ENCODE results near the gene ABCC11. TPM values are rescaled to one million over a fixed set of nuclear protein-coding genes. Genes with fewer than 3 reads are reported as not detected.
A peak's percentile ranks its signal among the peaks of the same experiment; 100 is the strongest.

Gene ABCC11
- total and polyA plus RNA-seq, 2 donors = 0.14 to 0.23 TPM

DNA sequence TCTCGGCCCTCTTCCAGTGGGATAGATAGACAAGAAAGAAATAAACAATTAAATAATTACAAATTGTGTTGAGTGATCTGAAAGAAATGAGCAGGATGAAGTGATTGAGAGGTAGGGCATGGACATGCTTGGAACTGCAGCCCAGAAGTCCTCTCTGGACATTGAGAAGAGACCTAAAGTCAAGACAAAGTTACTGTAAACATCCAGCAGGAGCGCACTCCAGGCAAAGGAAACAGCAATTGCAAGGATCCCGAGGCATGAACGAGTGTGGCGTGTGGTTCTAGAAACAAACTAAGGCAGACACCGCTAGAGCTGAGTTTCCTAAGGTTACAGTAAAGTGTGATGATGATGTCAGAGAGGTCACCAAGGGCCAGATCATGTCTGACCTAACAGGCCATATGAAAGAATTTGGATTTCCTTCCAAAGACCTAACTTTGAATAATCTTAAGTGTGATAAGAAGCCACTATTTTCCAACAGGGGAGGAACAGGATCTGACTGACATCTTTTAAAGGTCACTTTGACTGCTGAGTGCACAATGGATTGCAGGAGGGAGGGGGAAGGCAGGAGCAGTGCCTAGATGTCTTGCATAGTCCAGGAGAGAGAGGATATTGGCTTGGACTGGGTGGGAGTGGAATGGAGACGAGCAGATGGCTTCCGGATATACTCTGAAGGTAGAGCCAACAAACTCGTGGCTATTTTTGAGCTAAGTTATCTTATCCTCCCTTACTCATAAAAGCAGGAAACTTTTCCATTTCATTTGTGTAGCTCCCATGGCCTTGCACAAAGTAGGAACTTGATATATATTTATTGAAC lies 110.6 kb downstream of the ABCC11 start:
- Histone ChIP-seq H3K27me3 (ENCODE audit: control insufficient read depth in 2 of 2, insufficient read depth in 1 of 2, low read length in 1 of 2) (no peaks in the 10 kb centered on the region), H3K4me3 (ENCODE audit: low read length in 2 of 2) (no peak overlapping the region), H3K9me3 (ENCODE audit: control insufficient read depth in 2 of 2, insufficient read depth in 1 of 2, low read length in 1 of 2) (no peaks in the 10 kb centered on the region), H3K36me3 (ENCODE audit: control insufficient read depth in 2 of 2, insufficient read depth in 2 of 2, low read length in 1 of 2) (no peaks in the 10 kb centered on the region), H3K27ac (ENCODE audit: low read depth in 1 of 2, low read length in 1 of 2) (no peak overlapping the region), H3K4me1 (ENCODE audit: control insufficient read depth in 2 of 2, insufficient read depth in 2 of 2, low read length in 2 of 2) (no peaks in the 10 kb centered on the region)
- WGBS = 70% methylated on average over 9 of the region's 9 CpGs
- no peak for DNase-seq (ENCODE audit: low read depth in 6 of 9, low spot score in 9 of 9)

- no peak overlapping the region for H3K4me3 ChIP-seq (ENCODE audit: low read length in 2 of 2)
- H3K36me3 ChIP-seq (ENCODE audit: control insufficient read depth in 2 of 2, insufficient read depth in 2 of 2, low read length in 1 of 2) = no peaks in the 10 kb centered on the region
- no peaks in the 10 kb centered on the region for H3K27me3 ChIP-seq (ENCODE audit: control insufficient read depth in 2 of 2, insufficient read depth in 1 of 2, low read length in 1 of 2)
- H3K27ac ChIP-seq (ENCODE audit: low read depth in 1 of 2, low read length in 1 of 2) = no peak overlapping the region
- no peaks in the 10 kb centered on the region for H3K9me3 ChIP-seq (ENCODE audit: control insufficient read depth in 2 of 2, insufficient read depth in 1 of 2, low read length in 1 of 2)
- 92% methylated on average over 18 of the region's 18 CpGs for WGBS
- H3K4me1 ChIP-seq (ENCODE audit: control insufficient read depth in 2 of 2, insufficient read depth in 2 of 2, low read length in 2 of 2) = no peaks in the 10 kb centered on the region
- DNase-seq (ENCODE audit: low read depth in 6 of 9, low spot score in 9 of 9) = peak in 1 of 9 donors; percentile 15
Measured at GRCh38 chr16:48133455-48134211, 113.7 kb downstream of the ABCC11 start.

GRCh38 chr16:48132696-48133095 lies 114.6 kb downstream of the ABCC11 start:
- no peaks in the 10 kb centered on the region for H3K4me1 ChIP-seq (ENCODE audit: control insufficient read depth in 2 of 2, insufficient read depth in 2 of 2, low read length in 2 of 2)
- WGBS = 98% methylated on average over 3 of the region's 3 CpGs
- H3K27ac ChIP-seq (ENCODE audit: low read depth in 1 of 2, low read length in 1 of 2) = no peak overlapping the region
- no peak overlapping the region for H3K4me3 ChIP-seq (ENCODE audit: low read length in 2 of 2)
- H3K9me3 ChIP-seq (ENCODE audit: control insufficient read depth in 2 of 2, insufficient read depth in 1 of 2, low read length in 1 of 2) = no peaks in the 10 kb centered on the region
- no peaks in the 10 kb centered on the region for H3K27me3 ChIP-seq (ENCODE audit: control insufficient read depth in 2 of 2, insufficient read depth in 1 of 2, low read length in 1 of 2)
- DNase-seq (ENCODE audit: low read depth in 6 of 9, low spot score in 9 of 9) = no peak
- H3K36me3 ChIP-seq (ENCODE audit: control insufficient read depth in 2 of 2, insufficient read depth in 2 of 2, low read length in 1 of 2) = no peaks in the 10 kb centered on the region

DNA sequence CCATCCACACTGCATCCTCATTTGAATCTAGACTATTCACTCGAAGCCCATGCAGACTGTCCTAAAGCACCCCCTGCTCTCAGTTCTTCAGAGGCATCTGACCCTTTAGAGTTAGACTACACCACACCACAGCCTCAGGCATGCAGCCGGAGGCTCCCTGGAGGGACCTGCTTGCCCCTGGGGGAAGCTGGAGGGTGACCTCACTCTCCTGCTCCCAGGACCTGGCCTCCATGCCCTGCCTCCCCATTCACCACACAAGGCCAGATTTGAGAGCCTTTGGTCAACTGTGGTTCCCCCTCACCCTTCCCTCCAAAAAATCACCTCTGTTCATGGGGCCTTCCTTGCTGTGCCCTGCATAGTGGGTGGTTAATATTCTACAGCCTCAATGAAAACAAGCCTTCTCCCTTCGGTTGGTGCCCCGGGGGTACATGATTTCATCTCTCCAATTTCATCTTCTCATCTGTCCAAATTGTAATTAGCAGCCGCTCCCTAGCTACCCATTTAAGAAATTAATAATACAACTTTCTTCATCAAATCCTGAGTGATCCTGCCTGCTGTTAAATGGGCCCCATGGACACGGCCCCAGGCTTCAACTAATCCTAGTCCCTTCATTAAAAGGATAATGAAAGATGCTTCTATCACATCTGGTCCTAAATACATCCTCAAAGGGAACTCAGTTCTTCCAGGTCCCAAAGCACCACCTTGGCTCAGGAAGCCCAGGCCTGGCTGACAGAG lies 116.0 kb downstream of the ABCC11 start:
- DNase-seq (ENCODE audit: low read depth in 6 of 9, low spot score in 9 of 9) = no peak

GRCh38 chr16:48129926-48130325 lies 117.4 kb downstream of the ABCC11 start:
- DNase-seq (ENCODE audit: low read depth in 6 of 9, low spot score in 9 of 9) = no peak
- no peaks in the 10 kb centered on the region for H3K27me3 ChIP-seq (ENCODE audit: control insufficient read depth in 2 of 2, insufficient read depth in 1 of 2, low read length in 1 of 2)
- 95% methylated on average over 3 of the region's 3 CpGs for WGBS

More for the DNA sequence above, 116.0 kb downstream of the ABCC11 start:
- no peaks in the 10 kb centered on the region for H3K27me3 ChIP-seq (ENCODE audit: control insufficient read depth in 2 of 2, insufficient read depth in 1 of 2, low read length in 1 of 2)
- 93% methylated on average over 6 of the region's 6 CpGs for WGBS
- H3K4me1 ChIP-seq (ENCODE audit: control insufficient read depth in 2 of 2, insufficient read depth in 2 of 2, low read length in 2 of 2) = no peaks in the 10 kb centered on the region
- no peak overlapping the region for H3K4me3 ChIP-seq (ENCODE audit: low read length in 2 of 2)
- H3K27ac ChIP-seq (ENCODE audit: low read depth in 1 of 2, low read length in 1 of 2) = no peak overlapping the region
- no peaks in the 10 kb centered on the region for H3K36me3 ChIP-seq (ENCODE audit: control insufficient read depth in 2 of 2, insufficient read depth in 2 of 2, low read length in 1 of 2)
- H3K9me3 ChIP-seq (ENCODE audit: control insufficient read depth in 2 of 2, insufficient read depth in 1 of 2, low read length in 1 of 2) = no peaks in the 10 kb centered on the region

GRCh38 chr16:48128769-48129168 lies 118.6 kb downstream of the ABCC11 start:
- no peak for DNase-seq (ENCODE audit: low read depth in 6 of 9, low spot score in 9 of 9)
- H3K27ac ChIP-seq (ENCODE audit: low read depth in 1 of 2, low read length in 1 of 2) = no peak overlapping the region
- no peaks in the 10 kb centered on the region for H3K36me3 ChIP-seq (ENCODE audit: control insufficient read depth in 2 of 2, insufficient read depth in 2 of 2, low read length in 1 of 2)
- H3K4me1 ChIP-seq (ENCODE audit: control insufficient read depth in 2 of 2, insufficient read depth in 2 of 2, low read length in 2 of 2) = no peaks in the 10 kb centered on the region
- no peaks in the 10 kb centered on the region for H3K9me3 ChIP-seq (ENCODE audit: control insufficient read depth in 2 of 2, insufficient read depth in 1 of 2, low read length in 1 of 2)
- 90% methylated on average over 2 of the region's 2 CpGs for WGBS
- no peak overlapping the region for H3K4me3 ChIP-seq (ENCODE audit: low read length in 2 of 2)
- no peaks in the 10 kb centered on the region for H3K27me3 ChIP-seq (ENCODE audit: control insufficient read depth in 2 of 2, insufficient read depth in 1 of 2, low read length in 1 of 2)

More at GRCh38 chr16:48129926-48130325, 117.4 kb downstream of the ABCC11 start:
- Histone ChIP-seq H3K36me3 (ENCODE audit: control insufficient read depth in 2 of 2, insufficient read depth in 2 of 2, low read length in 1 of 2) (no peaks in the 10 kb centered on the region), H3K4me3 (ENCODE audit: low read length in 2 of 2) (no peak overlapping the region), H3K9me3 (ENCODE audit: control insufficient read depth in 2 of 2, insufficient read depth in 1 of 2, low read length in 1 of 2) (no peaks in the 10 kb centered on the region), H3K4me1 (ENCODE audit: control insufficient read depth in 2 of 2, insufficient read depth in 2 of 2, low read length in 2 of 2) (no peaks in the 10 kb centered on the region), H3K27ac (ENCODE audit: low read depth in 1 of 2, low read length in 1 of 2) (no peak overlapping the region)

DNA sequence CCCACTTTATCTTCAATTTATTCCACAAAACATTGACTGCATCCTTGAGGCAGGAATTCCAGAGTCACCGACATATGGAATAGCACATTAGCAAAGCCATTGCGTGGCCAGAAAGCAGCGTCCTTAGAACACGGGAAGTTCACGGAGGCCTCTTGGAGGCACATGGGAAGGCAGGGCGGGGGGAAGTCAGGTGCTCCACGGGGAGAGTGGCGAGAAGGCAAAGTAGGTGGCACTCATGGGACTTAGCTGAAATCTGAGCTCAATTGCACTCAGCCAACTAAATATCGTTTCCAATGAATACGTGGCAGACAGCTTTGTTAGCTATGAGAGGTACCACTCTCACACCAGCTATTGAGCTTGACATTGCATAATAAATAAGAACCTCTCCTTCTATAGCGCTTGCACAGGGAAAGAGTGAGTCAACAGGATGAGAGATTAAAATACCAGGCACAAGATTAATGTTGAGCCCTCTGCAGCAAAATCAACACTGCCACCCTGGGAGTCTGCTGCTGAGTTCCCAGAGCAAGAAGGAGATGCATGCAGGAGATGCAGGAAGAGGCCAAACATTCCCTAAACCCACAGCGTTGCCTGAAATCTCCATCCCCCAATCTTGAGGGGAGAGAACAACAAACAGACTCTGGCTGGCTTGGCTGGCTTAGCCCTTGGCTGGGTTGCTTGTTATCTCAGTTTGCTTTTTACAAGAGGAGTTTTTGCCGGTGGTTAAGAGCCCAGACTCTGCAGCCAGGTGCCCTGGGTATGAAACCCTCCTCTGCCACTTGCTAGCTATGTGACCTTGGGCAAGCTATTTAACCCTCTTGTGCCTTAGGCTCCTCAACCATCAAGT lies 120.3 kb downstream of the ABCC11 start:
- no peak for DNase-seq (ENCODE audit: low read depth in 6 of 9, low spot score in 9 of 9)
- no peak overlapping the region for H3K27ac ChIP-seq (ENCODE audit: low read depth in 1 of 2, low read length in 1 of 2)

GRCh38 chr16:48125888-48126287 lies 121.5 kb downstream of the ABCC11 start:
- Histone ChIP-seq H3K9me3 (ENCODE audit: control insufficient read depth in 2 of 2, insufficient read depth in 1 of 2, low read length in 1 of 2) (no peaks in the 10 kb centered on the region), H3K4me1 (ENCODE audit: control insufficient read depth in 2 of 2, insufficient read depth in 2 of 2, low read length in 2 of 2) (no peaks in the 10 kb centered on the region), H3K27ac (ENCODE audit: low read depth in 1 of 2, low read length in 1 of 2) (no peak overlapping the region), H3K27me3 (ENCODE audit: control insufficient read depth in 2 of 2, insufficient read depth in 1 of 2, low read length in 1 of 2) (no peaks in the 10 kb centered on the region), H3K4me3 (ENCODE audit: low read length in 2 of 2) (no peak overlapping the region), H3K36me3 (ENCODE audit: control insufficient read depth in 2 of 2, insufficient read depth in 2 of 2, low read length in 1 of 2) (no peaks in the 10 kb centered on the region)
- no peak for DNase-seq (ENCODE audit: low read depth in 6 of 9, low spot score in 9 of 9)
- WGBS = 93% methylated on average over 5 of the region's 5 CpGs

More for the DNA sequence above, 120.3 kb downstream of the ABCC11 start:
- no peaks in the 10 kb centered on the region for H3K9me3 ChIP-seq (ENCODE audit: control insufficient read depth in 2 of 2, insufficient read depth in 1 of 2, low read length in 1 of 2)
- no peak overlapping the region for H3K4me3 ChIP-seq (ENCODE audit: low read length in 2 of 2)
- no peaks in the 10 kb centered on the region for H3K4me1 ChIP-seq (ENCODE audit: control insufficient read depth in 2 of 2, insufficient read depth in 2 of 2, low read length in 2 of 2)
- no peaks in the 10 kb centered on the region for H3K36me3 ChIP-seq (ENCODE audit: control insufficient read depth in 2 of 2, insufficient read depth in 2 of 2, low read length in 1 of 2)
- no peaks in the 10 kb centered on the region for H3K27me3 ChIP-seq (ENCODE audit: control insufficient read depth in 2 of 2, insufficient read depth in 1 of 2, low read length in 1 of 2)
- 71% methylated on average over 13 of the region's 13 CpGs for WGBS
